Fibroblast of skin of back (primary cell): ENCODE results near the gene IL31.

ENCODE experiments used
- DNase-seq: peaks from one replicate; pipeline ENCODE4 v3.0.0-alpha.2; 2013

IL31 gene

DNA sequence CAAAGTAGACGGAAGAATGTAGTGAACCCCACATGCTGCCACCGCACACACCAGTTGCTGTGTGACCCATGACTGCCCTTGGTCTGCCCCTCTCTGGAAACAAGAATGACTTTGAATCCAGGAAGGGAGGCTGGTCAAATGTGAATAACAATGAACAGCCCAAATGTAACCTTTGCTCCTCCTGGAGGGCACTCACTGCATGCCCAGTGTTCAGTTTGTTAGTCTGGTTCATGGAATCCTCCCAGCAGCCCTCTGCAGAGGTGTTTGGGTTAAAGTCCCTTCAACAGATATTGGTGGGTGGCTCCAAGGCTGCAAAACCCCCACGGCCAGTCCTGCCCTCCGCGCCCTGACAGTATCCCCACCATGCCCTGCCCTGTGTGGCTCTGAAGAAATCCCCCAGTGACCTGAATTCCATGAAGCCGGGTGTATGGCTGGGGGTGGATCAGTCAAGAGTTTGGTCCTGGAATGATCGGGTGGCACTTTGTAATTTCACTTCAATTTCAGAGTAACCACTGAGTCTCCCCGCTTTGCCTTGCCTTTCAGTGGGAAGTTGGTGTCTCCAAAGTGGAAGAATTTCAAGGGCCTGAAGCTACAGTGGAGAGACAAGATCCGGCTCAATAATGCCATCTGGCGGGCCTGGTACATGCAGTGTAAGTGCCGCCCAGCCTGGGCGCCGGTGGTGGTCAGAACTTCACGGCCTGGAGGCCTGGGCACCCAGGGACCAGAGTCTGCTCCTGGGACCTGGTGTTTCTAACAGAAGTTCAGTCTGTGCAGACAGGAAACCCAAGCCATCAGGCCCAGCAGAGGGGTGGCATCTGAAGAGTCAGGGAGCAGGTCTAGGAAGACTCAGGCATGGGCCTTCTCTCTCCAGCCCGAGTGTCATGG is 47.1 kb downstream of the IL31 start:
- no peak for DNase-seq

DNA sequence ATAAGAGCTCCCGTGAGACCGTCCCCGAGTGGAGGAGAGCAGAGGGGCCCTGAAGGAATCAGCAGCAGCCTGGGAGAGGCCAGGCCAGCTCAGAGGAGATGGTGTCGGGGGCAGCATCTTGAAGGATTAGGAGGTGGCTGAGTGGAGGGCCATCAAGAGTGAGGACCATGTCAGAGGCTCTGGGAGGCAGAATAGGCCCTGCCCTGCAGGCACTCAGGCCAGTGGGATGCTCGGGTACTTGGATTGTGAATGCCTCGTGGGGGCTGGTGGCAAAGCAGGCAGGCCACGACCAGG is 47.7 kb downstream of the IL31 start:
- DNase-seq, result no peak

DNA sequence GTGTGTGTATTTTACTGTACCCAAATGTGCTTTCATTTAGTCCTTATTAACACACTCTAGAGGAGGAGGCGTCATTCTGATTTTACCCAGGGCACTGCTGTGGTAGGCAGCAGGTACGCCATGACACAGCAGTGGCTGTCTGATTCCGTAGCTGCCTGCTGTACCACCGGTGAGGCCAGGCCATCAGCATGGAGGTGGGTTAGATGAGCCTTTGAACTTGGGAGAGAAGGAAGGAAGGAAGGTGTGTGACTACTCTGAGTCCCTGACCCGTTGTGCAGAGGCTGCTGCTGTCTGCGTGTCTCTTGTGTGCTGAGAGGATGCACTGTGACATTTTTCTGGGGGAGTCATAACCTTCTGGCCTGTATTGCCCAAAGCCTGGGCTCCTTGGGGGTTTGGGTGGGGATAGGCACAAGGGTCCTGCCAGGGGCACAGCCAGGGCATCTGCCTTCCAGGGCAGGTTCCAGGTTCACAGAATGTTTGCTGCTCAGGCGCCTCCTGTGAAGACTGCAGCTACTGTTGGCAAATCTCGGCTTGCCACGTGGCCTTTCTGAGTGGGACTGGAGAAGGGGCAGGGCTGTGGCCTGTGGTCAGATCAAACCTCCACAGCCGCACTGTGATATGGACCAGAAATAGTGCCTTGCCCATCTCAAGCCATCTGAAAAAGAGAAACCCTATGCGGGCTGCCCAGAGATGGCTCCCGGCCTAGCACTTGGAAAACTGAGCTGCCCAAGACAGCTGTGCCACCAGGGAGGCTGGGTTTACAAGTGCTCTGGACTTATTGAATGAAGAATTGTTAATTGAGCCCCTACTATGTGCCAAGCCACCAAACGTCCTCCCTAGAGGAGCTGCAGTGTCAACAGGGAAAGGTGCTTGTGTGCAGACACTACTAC is 48.3 kb downstream of the IL31 start:
- DNase-seq, result no peak

GRCh38 chr12:122124370-122124769 is 49.7 kb downstream of the IL31 start:
- no peak for DNase-seq

- no peak for DNase-seq
Measured at GRCh38 chr12:122123761-122124145, 50.3 kb downstream of the IL31 start.

- DNase-seq, result peak; percentile 67
Measured at GRCh38 chr12:122123051-122123760, 50.8 kb downstream of the IL31 start.
